A673 (cell line): ENCODE results near the gene C12orf76.
"Not testable (repeated sequence)": the region's sequence is repeated elsewhere in the genome, so short reads cannot be mapped to it uniquely, and the experiment has no call there.

Experiments used
- EZH2 ChIP-seq: fragments of 200-600 bp; sonication (generic); IDR thresholded peaks from 2 replicates; pipeline ENCODE4 v1.6.1; 2017; ENCODE audit warnings: borderline replicate concordance, low read depth, mild to moderate bottlenecking, mixed read lengths, antibody characterized with exemption, low read length; ENCODE audit not compliant: poor library complexity, severe bottlenecking
- TF ChIP-seq, protein P1 (sequence below): fragments of 300-800, 200-600 bp; sonication (generic); conservative IDR thresholded peaks from 2 replicates; pipeline ENCODE4 v1.5.1; 2017; ENCODE audit warnings: low read depth, mild to moderate bottlenecking, antibody characterized with exemption, low read length, moderate library complexity, mixed read lengths

DNA sequence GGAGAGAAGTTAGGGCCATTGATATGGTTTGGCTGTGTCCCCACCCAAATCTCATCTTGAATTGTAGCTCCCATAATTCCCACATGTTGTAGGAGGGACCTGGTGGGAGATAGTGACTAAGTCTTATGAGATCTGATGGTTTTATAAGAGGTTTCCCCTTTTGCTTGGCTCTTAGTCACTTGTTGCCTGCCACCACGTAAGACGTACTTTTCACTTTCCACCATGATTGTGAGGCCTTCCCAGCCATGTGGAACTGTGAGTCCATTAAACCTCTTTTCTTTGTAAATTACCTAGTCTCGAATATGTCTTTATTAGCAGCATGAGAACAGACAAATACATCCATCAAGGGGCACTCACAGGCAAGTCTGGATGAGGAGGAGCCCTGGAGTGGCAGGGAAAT is 8.3 kb upstream of the C12orf76 start:
- TF ChIP-seq, protein P1, sequence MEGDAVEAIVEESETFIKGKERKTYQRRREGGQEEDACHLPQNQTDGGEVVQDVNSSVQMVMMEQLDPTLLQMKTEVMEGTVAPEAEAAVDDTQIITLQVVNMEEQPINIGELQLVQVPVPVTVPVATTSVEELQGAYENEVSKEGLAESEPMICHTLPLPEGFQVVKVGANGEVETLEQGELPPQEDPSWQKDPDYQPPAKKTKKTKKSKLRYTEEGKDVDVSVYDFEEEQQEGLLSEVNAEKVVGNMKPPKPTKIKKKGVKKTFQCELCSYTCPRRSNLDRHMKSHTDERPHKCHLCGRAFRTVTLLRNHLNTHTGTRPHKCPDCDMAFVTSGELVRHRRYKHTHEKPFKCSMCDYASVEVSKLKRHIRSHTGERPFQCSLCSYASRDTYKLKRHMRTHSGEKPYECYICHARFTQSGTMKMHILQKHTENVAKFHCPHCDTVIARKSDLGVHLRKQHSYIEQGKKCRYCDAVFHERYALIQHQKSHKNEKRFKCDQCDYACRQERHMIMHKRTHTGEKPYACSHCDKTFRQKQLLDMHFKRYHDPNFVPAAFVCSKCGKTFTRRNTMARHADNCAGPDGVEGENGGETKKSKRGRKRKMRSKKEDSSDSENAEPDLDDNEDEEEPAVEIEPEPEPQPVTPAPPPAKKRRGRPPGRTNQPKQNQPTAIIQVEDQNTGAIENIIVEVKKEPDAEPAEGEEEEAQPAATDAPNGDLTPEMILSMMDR, result not testable (repeated sequence)
- not testable (repeated sequence) for TF ChIP-seq EZH2
